K562 (cell line): Measurements from ENCODE around the gene MEGF11. TPM values are rescaled to one million over a fixed set of nuclear protein-coding genes. Genes with fewer than 3 reads are reported as not detected.

Source experiments
- ATAC-seq: fragments of 200-7000 bp; cut with Tn5 transposase; 3 replicates; pipeline ENCODE4 v1.9.1; 2020; ENCODE audit warnings: moderate library complexity
- BruUV-seq: library from RNA; stranded (reverse); fragments of 400-500 nt; replicated peaks from 2 replicates; lab custom pipeline; 2021; lab: Mats Ljungman, UMichigan
- CTCF ChIA-PET: fragments of 300-600 bp; formaldehyde crosslinking; extraction: SDS; loops from one replicate; lab custom pipeline; 2021; ENCODE audit warnings: low intra/inter-chr PET ratio; lab: Yijun Ruan, JAX
- POLR2A ChIA-PET: fragments of 300-600, 350-650 bp; sonication (Branson Sonifier 250); formaldehyde crosslinking; extraction: SDS; loops from one replicate; lab custom pipeline; 2021; ENCODE audit warnings: antibody characterized with exemption, inconsistent platforms; lab: Yijun Ruan, JAX
- DNase-seq, 4 experiments: peaks; one replicate each; pipeline versions ENCODE4 v3.0.0 to v3.0.0-alpha.2; 2011 to 2018; ENCODE audit warnings: low spot score in 3 of 4, mixed read lengths in 3 of 4; ENCODE audit errors: extremely low read depth in 1 of 4
- FAIRE-seq: peaks from 2 replicates; lab custom pipeline; 2011; peaks lifted over from hg19 to GRCh38; lab: Jason Lieb, UNC
- H2AFZ ChIP-seq: 2 replicates; pipeline ENCODE4 v1.6.0; 2011; ENCODE audit warnings: low read depth, low read length, control low read depth, inconsistent platforms
- H3K27ac ChIP-seq: fragments of 200-600 bp; 3 replicates; pipeline ENCODE4 v1.8.0; 2011; ENCODE audit warnings: low read depth, mild to moderate bottlenecking, control low read depth, inconsistent platforms, low read length, moderate library complexity, mixed read lengths; ENCODE audit errors: extremely low read depth
- H3K27me3 ChIP-seq, 2 experiments: fragments of 300-600 bp in 1 of 2; 2 replicates in 1 of 2; 3 replicates in 1 of 2; pipeline versions ENCODE4 v1.6.0 to v1.8.0; 2011; ENCODE audit warnings: inconsistent platforms in 2 of 2, low read length in 2 of 2, mild to moderate bottlenecking in 1 of 2, mixed read lengths in 1 of 2, moderate library complexity in 1 of 2; ENCODE audit not compliant: control insufficient read depth in 2 of 2, insufficient read depth in 2 of 2
- H3K36me3 ChIP-seq: fragments of 300-600 bp; 3 replicates; pipeline ENCODE4 v1.8.0; 2011; ENCODE audit warnings: mild to moderate bottlenecking, low read length, inconsistent platforms; ENCODE audit not compliant: control insufficient read depth, insufficient read depth
- H3K4me1 ChIP-seq, 2 experiments: fragments of 200-600 bp in 1 of 2; replicated peaks in 1 of 2; 2 replicates in 1 of 2; 3 replicates in 1 of 2; pipeline versions ENCODE4 v1.5.1 to v1.8.0; 2011; ENCODE audit warnings: inconsistent platforms in 2 of 2, low read length in 2 of 2, mild to moderate bottlenecking in 1 of 2, mixed read lengths in 1 of 2, moderate library complexity in 1 of 2; ENCODE audit not compliant: control insufficient read depth in 2 of 2, insufficient read depth in 2 of 2
- H3K4me2 ChIP-seq: 2 replicates; pipeline ENCODE4 v1.6.1; 2011; ENCODE audit warnings: low read length, control low read depth, inconsistent platforms, mixed read lengths; ENCODE audit not compliant: insufficient read depth
- H3K4me3 ChIP-seq: fragments of 200-600 bp; sonication (generic), shearing (Covaris generic); 2 replicates; pipeline ENCODE4 v1.5.1; 2016; ENCODE audit warnings: control low read depth, inconsistent platforms
- H3K79me2 ChIP-seq: fragments of 200-600 bp; 3 replicates; pipeline ENCODE4 v1.8.0; 2011; ENCODE audit warnings: low read length, inconsistent platforms; ENCODE audit not compliant: control insufficient read depth, insufficient read depth
- H3K9ac ChIP-seq, 2 experiments: 2 replicates each; pipeline versions ENCODE4 v1.6.0 to v1.6.1; 2011; ENCODE audit warnings: low read depth in 2 of 2, low read length in 2 of 2, control low read depth in 1 of 2, inconsistent platforms in 1 of 2, mild to moderate bottlenecking in 1 of 2, mixed read lengths in 1 of 2; ENCODE audit not compliant: insufficient read depth in 1 of 2
- H3K9me1 ChIP-seq: one replicate; pipeline ENCODE4 v1.6.0; 2011; ENCODE audit warnings: inconsistent platforms, mild to moderate bottlenecking, low read length, moderate library complexity; ENCODE audit not compliant: control insufficient read depth, insufficient read depth
- H3K9me3 ChIP-seq: replicated peaks from 2 replicates; pipeline ENCODE4 v1.5.1; 2011; ENCODE audit warnings: low read depth, low read length, inconsistent platforms; ENCODE audit not compliant: control insufficient read depth, insufficient read depth
- H4K20me1 ChIP-seq: replicated peaks from 2 replicates; pipeline ENCODE4 v1.6.1; 2011; ENCODE audit warnings: low read length, inconsistent platforms, mixed read lengths; ENCODE audit not compliant: control insufficient read depth, insufficient read depth
- CEBPG ChIP-seq, 3 experiments: fragments of 200-800 bp in 1 of 3; sonication (Bioruptor generic) in 1 of 3; sonication (generic) in 1 of 3; formaldehyde crosslinking in 1 of 3; IDR thresholded peaks in 2 of 3; conservative IDR thresholded peaks in 1 of 3; 2 replicates each; pipeline versions ENCODE4 v1.6.1 to v1.8.0; 2016 to 2022; ENCODE audit warnings: missing compliant biosample characterization in 2 of 3, missing genetic modification characterization in 2 of 3, mild to moderate bottlenecking in 1 of 3, missing genetic modification reagents in 1 of 3
- KHSRP ChIP-seq: fragments of 450-650 bp; IDR thresholded peaks from 2 replicates; pipeline ENCODE4 v1.6.1; 2017
- KLF10 ChIP-seq: fragments of 250-450 bp; sonication (Bioruptor Pico); IDR thresholded peaks from 2 replicates; pipeline ENCODE4 v1.6.1; 2021; ENCODE audit warnings: matching md5 sums
- PCBP2 ChIP-seq: fragments of 200-400 bp; formaldehyde crosslinking; IDR thresholded peaks from 2 replicates; pipeline ENCODE4 v1.6.1; 2018; ENCODE audit warnings: low read length, low read depth, mild to moderate bottlenecking, moderate library complexity; ENCODE audit not compliant: poor library complexity, severe bottlenecking
- POLR2B ChIP-seq: fragments of 450-650 bp; IDR thresholded peaks from 2 replicates; pipeline ENCODE4 v1.6.1; 2018; ENCODE audit warnings: low read depth; ENCODE audit not compliant: partially characterized antibody
- TAF15 ChIP-seq: fragments of 200-400 bp; formaldehyde crosslinking; IDR thresholded peaks from 2 replicates; pipeline ENCODE4 v1.6.1; 2017; ENCODE audit warnings: mild to moderate bottlenecking, low read depth, low read length, moderate library complexity
- ZNF134 ChIP-seq: fragments of 250-450 bp; sonication (Bioruptor Pico); conservative IDR thresholded peaks from 2 replicates; pipeline ENCODE4 v1.4.0; 2020
- WGBS: fragments of 100-300 bp; shearing (Covaris generic); methylation state at CpG from one replicate; pipeline ENCODE4 v1.1.6; 2016; ENCODE audit warnings: low coverage, mixed read lengths; ENCODE audit not compliant: insufficient coverage; ENCODE audit errors: missing lambda C conversion rate; 5-methylcytosine and 5-hydroxymethylcytosine counted together
- in situ Hi-C: fragments of 300-500 bp; cut with MboI; formaldehyde crosslinking; loops from 4 replicates; pipeline ENCODE4 v1.15.0; 2018; ENCODE audit warnings: inconsistent platforms, mixed read lengths
- intact Hi-C: fragments of 100-400 bp; cut with micrococcal nuclease; formaldehyde crosslinking; loops from 2 replicates; pipeline ENCODE4 v1.14.2; 2022
- polyA plus RNA-seq, 8 experiments: library from polyadenylated mRNA; depleted of rRNA in 4 of 8; stranded (reverse) in 5 of 8; unstranded in 3 of 8; fragments of >200 nt; fragmentation: Nextera tagmentation in 2 of 8; fragmentation: Illumina TruSeq in 1 of 8; extraction: Ambion mirVana in 2 of 8; extraction: Trizol in 1 of 8; gene quantifications; 2 replicates each; pipeline versions ENCODE4 v1.2.1 to v1.2.3, GENCODE V29; 2011 to 2014; ENCODE audit warnings: inconsistent platforms in 1 of 8, missing spikeins in 1 of 8
- total RNA-seq, 7 experiments: library from RNA; depleted of rRNA in 6 of 7; stranded (reverse); fragments of >200 nt in 6 of 7; fragmentation: Illumina TruSeq in 2 of 7; extraction: Trizol in 2 of 7; gene quantifications; 2 replicates each; pipeline versions ENCODE4 v1.2.1 to v1.2.3, GENCODE V29; 2011 to 2021; ENCODE audit warnings: low replicate concordance in 1 of 7

MEGF11 gene
- total and polyA plus RNA-seq, 9 of the 15 experiments (the other 6 are each of a cell fraction or from before 2014, with no cell fraction given) = 0.06 to 0.23 (median 0.20) TPM; not detected in 6

DNA sequence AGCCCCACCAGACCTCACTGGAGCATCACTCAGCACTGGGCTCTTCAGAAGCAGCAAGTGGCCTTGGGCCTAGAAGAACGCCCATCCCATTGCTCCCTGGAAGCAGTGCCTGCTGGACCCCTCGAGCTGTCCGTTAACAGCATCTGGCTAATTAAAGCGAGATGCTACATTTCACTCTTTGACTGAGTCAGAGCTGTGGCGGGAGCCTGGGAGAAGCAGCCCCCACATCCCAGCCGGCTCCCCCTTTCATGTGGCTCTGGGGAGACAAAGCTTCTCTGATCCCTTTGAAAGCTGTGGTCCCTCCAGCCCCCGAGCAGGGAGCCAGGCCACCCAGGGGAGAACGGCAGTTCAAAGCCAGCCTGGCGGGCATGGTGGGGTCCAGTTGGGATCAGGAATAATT, 103.7 kb downstream of the MEGF11 start:
- ATAC-seq (no peak), FAIRE-seq (no peak), DNase-seq (no peak)
- Histone ChIP-seq H3K4me3 (no peak overlapping the region), H3K9me3 (no peaks in the 10 kb centered on the region), H3K9me1 (peaks cover 3% of the 10 kb centered on the region), H4K20me1 (peaks cover 13% of the 10 kb centered on the region), H3K4me1 (no peaks in the 10 kb centered on the region), H3K9ac (no peak overlapping the region), H3K4me2 (no peak overlapping the region), H3K27me3 (peaks cover 31 to 71% of the 10 kb centered on the region in 2 experiments; a peak in 4 of 5 replicates), H3K79me2 (no peaks in the 10 kb centered on the region), H2AFZ (no peak overlapping the region), H3K36me3 (no peaks in the 10 kb centered on the region), H3K27ac (no peak overlapping the region)
- WGBS = 1% methylated on average over 9 of the region's 9 CpGs
- TF ChIP-seq KLF10 = no peak
- no peak for TF ChIP-seq KHSRP
- no peak for TF ChIP-seq CEBPG (CRISPR knock-in tag; IDR thresholded peaks at IDR 0.05)
- TF ChIP-seq CEBPG (tag; conservative IDR thresholded peaks at IDR 0.05 in 1 of 2, IDR thresholded peaks at IDR 0.05 in 1 of 2) = no peak
- TF ChIP-seq POLR2B = no peak
- TF ChIP-seq PCBP2 = no peak
- TF ChIP-seq TAF15 = no peak
- TF ChIP-seq ZNF134 (CRISPR knock-in tag) = no peak
- ChIA-PET CTCF (no interaction called here), POLR2A (no interaction called here)
- in situ Hi-C loops (no loop called here), intact Hi-C loops (no loop called here)
- BruUV-seq = no TSS peak
